Measurements from ENCODE around the gene MYZAP.

MYZAP gene

DNA sequence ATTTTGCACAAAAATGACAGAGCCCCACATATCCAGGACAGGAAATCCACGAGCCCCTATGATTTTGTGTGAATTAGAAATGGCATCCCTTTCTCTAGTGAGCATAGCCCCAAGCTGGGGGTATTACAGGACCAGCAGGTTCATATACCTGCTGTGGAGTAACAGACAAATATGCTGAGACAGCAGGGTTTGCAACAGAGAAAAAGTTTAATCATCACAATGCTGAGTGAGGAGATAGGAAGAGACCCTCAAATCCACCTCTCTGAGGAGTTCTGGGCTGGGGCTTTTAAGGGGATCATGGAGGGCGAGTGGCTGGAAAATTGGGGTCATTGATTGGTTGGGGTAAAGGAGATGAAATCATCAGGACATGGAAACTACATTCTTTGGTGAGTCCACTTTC, 8.4 kb upstream of the MYZAP start (continued):
- TF ChIP-seq POU6F1 (CRISPR knock-in tag; IDR thresholded peaks at IDR 0.05; ENCODE audit: borderline replicate concordance, low read depth) = no peak

DNA sequence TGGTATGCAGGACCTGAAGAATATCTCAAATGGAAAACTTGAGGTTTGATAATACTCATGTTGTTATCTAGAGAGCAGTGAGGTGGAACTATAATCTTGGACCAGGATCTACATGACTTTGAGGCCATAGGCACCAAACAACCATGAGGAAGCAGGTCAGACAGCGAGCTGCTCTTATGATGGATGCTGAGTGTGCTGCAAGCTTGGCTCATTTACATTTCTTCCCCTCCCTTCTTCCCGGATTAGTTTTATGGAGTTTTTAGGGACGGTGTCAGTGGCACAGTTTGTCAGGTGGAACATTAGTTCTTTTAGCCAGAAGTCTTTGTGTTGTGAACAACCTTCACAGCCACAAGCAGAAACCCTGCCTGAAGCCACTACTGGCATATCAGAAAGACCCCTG, 8.0 kb upstream of the MYZAP start:
- no peak for ATAC-seq
- TF ChIP-seq ESRRG (CRISPR knock-in tag; IDR thresholded peaks at IDR 0.05) = no peak
- TF ChIP-seq, protein P1, sequence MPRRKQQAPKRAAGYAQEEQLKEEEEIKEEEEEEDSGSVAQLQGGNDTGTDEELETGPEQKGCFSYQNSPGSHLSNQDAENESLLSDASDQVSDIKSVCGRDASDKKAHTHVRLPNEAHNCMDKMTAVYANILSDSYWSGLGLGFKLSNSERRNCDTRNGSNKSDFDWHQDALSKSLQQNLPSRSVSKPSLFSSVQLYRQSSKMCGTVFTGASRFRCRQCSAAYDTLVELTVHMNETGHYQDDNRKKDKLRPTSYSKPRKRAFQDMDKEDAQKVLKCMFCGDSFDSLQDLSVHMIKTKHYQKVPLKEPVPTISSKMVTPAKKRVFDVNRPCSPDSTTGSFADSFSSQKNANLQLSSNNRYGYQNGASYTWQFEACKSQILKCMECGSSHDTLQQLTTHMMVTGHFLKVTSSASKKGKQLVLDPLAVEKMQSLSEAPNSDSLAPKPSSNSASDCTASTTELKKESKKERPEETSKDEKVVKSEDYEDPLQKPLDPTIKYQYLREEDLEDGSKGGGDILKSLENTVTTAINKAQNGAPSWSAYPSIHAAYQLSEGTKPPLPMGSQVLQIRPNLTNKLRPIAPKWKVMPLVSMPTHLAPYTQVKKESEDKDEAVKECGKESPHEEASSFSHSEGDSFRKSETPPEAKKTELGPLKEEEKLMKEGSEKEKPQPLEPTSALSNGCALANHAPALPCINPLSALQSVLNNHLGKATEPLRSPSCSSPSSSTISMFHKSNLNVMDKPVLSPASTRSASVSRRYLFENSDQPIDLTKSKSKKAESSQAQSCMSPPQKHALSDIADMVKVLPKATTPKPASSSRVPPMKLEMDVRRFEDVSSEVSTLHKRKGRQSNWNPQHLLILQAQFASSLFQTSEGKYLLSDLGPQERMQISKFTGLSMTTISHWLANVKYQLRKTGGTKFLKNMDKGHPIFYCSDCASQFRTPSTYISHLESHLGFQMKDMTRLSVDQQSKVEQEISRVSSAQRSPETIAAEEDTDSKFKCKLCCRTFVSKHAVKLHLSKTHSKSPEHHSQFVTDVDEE (CRISPR knock-in tag; IDR thresholded peaks at IDR 0.05) = no peak
- TF ChIP-seq SNAI2 (CRISPR knock-in tag; IDR thresholded peaks at IDR 0.05) = no peak
- TF ChIP-seq RARB (CRISPR knock-in tag; IDR thresholded peaks at IDR 0.05) = no peak
- no peak for TF ChIP-seq TOX (CRISPR knock-in tag; IDR thresholded peaks at IDR 0.05; ENCODE audit: borderline replicate concordance)
- TF ChIP-seq, protein P2, sequence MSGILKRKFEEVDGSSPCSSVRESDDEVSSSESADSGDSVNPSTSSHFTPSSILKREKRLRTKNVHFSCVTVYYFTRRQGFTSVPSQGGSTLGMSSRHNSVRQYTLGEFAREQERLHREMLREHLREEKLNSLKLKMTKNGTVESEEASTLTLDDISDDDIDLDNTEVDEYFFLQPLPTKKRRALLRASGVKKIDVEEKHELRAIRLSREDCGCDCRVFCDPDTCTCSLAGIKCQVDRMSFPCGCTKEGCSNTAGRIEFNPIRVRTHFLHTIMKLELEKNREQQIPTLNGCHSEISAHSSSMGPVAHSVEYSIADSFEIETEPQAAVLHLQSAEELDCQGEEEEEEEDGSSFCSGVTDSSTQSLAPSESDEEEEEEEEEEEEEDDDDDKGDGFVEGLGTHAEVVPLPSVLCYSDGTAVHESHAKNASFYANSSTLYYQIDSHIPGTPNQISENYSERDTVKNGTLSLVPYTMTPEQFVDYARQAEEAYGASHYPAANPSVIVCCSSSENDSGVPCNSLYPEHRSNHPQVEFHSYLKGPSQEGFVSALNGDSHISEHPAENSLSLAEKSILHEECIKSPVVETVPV (CRISPR knock-in tag; IDR thresholded peaks at IDR 0.05) = no peak
- no peak for TF ChIP-seq ARNTL (CRISPR knock-in tag; IDR thresholded peaks at IDR 0.05; ENCODE audit: borderline replicate concordance, low read depth)
- no peak for TF ChIP-seq ZNF8 (CRISPR knock-in tag; IDR thresholded peaks at IDR 0.05)
- no peak for TF ChIP-seq OSR1 (CRISPR knock-in tag; IDR thresholded peaks at IDR 0.05)
- TF ChIP-seq ISL1 (CRISPR knock-in tag; IDR thresholded peaks at IDR 0.05) = no peak
- TF ChIP-seq PPARA (CRISPR knock-in tag; IDR thresholded peaks at IDR 0.05; ENCODE audit: borderline replicate concordance) = no peak
- TF ChIP-seq ZFP3 (CRISPR knock-in tag; IDR thresholded peaks at IDR 0.05) = no peak
- TF ChIP-seq POU6F1 (CRISPR knock-in tag; IDR thresholded peaks at IDR 0.05; ENCODE audit: borderline replicate concordance, low read depth) = no peak
- no peak for TF ChIP-seq TCF4 (CRISPR knock-in tag; IDR thresholded peaks at IDR 0.05; ENCODE audit: borderline replicate concordance)
- no peak for TF ChIP-seq BACH2 (CRISPR knock-in tag; IDR thresholded peaks at IDR 0.05; ENCODE audit: borderline replicate concordance)
- TF ChIP-seq, protein P3, sequence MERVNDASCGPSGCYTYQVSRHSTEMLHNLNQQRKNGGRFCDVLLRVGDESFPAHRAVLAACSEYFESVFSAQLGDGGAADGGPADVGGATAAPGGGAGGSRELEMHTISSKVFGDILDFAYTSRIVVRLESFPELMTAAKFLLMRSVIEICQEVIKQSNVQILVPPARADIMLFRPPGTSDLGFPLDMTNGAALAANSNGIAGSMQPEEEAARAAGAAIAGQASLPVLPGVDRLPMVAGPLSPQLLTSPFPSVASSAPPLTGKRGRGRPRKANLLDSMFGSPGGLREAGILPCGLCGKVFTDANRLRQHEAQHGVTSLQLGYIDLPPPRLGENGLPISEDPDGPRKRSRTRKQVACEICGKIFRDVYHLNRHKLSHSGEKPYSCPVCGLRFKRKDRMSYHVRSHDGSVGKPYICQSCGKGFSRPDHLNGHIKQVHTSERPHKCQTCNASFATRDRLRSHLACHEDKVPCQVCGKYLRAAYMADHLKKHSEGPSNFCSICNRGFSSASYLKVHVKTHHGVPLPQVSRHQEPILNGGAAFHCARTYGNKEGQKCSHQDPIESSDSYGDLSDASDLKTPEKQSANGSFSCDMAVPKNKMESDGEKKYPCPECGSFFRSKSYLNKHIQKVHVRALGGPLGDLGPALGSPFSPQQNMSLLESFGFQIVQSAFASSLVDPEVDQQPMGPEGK (CRISPR knock-in tag; IDR thresholded peaks at IDR 0.05; ENCODE audit: borderline replicate concordance) = no peak

GRCh38 chr15:57586661-57587424, 4.9 kb upstream of the MYZAP start:
- no peak for ATAC-seq
- TF ChIP-seq PPARA (CRISPR knock-in tag; IDR thresholded peaks at IDR 0.05; ENCODE audit: borderline replicate concordance) (no peak), ZFP3 (CRISPR knock-in tag; IDR thresholded peaks at IDR 0.05) (no peak), BACH2 (CRISPR knock-in tag; IDR thresholded peaks at IDR 0.05; ENCODE audit: borderline replicate concordance) (no peak), POU6F1 (CRISPR knock-in tag; IDR thresholded peaks at IDR 0.05; ENCODE audit: borderline replicate concordance, low read depth) (no peak), RARB (CRISPR knock-in tag; IDR thresholded peaks at IDR 0.05) (no peak), ESRRG (CRISPR knock-in tag; IDR thresholded peaks at IDR 0.05) (no peak), ZNF70 (CRISPR knock-in tag; IDR thresholded peaks at IDR 0.05) (no peak), ZFP30 (CRISPR knock-in tag; IDR thresholded peaks at IDR 0.05) (no peak), TCF4 (CRISPR knock-in tag; IDR thresholded peaks at IDR 0.05; ENCODE audit: borderline replicate concordance) (no peak), GLIS3 (CRISPR knock-in tag; IDR thresholded peaks at IDR 0.05) (no peak), ZC3H10 (CRISPR knock-in tag; IDR thresholded peaks at IDR 0.05) (no peak), ZNF8 (CRISPR knock-in tag; IDR thresholded peaks at IDR 0.05) (no peak)
- TF ChIP-seq, protein P2 (CRISPR knock-in tag; IDR thresholded peaks at IDR 0.05) = no peak
- TF ChIP-seq, protein P3 (CRISPR knock-in tag; IDR thresholded peaks at IDR 0.05; ENCODE audit: borderline replicate concordance) = no peak

Data from SK-N-SH treated with all-trans-retinoic acid at 6 μM for 48 hours (cell line).